IMR-90 (cell line): Measurements from ENCODE around the gene ZIC3. TPM values are rescaled to one million over a fixed set of nuclear protein-coding genes. Genes with fewer than 3 reads are reported as not detected.

Source experiments
- ATAC-seq: fragments of 200-7000 bp; cut with Tn5 transposase; 2 replicates; pipeline ENCODE4 v1.9.1; 2020; ENCODE audit warnings: low read depth, mild to moderate bottlenecking, moderate library complexity
- BruUV-seq: library from RNA; stranded (reverse); fragments of 400-500 nt; replicated peaks from 2 replicates; lab custom pipeline; 2021; lab: Mats Ljungman, UMichigan
- CTCF ChIA-PET: fragments of 300-600 bp; formaldehyde crosslinking; extraction: SDS; loops from one replicate; lab custom pipeline; 2021; ENCODE audit warnings: antibody characterized with exemption; lab: Yijun Ruan, JAX
- POLR2A ChIA-PET: fragments of 300-600 bp; sonication (Branson Sonifier 250); formaldehyde crosslinking; loops from one replicate; lab custom pipeline; 2022; ENCODE audit warnings: antibody characterized with exemption; ENCODE audit not compliant: unreplicated experiment; lab: Charles Lee
- DNase-seq: peaks from one replicate; pipeline ENCODE4 v3.0.0; 2013
- H2AFZ ChIP-seq: replicated peaks from 2 replicates; pipeline ENCODE3; 2013; ENCODE audit warnings: low read length, mild to moderate bottlenecking; ENCODE audit not compliant: poor library complexity
- H2AK5ac ChIP-seq: 2 replicates; pipeline ENCODE4 v1.6.1; 2013; ENCODE audit warnings: low read depth, low read length, inconsistent platforms
- H2AK9ac ChIP-seq: replicated peaks from 2 replicates; pipeline ENCODE3; 2013; ENCODE audit warnings: mild to moderate bottlenecking, low read depth, low read length, moderate library complexity; ENCODE audit not compliant: poor library complexity
- H2BK120ac ChIP-seq: 2 replicates; pipeline ENCODE4 v1.6.1; 2013; ENCODE audit warnings: low read depth, low read length, inconsistent platforms
- H2BK15ac ChIP-seq: 3 replicates; pipeline ENCODE4 v1.6.1; 2013; ENCODE audit warnings: low read depth, low read length, inconsistent platforms
- H2BK20ac ChIP-seq: 2 replicates; pipeline ENCODE4 v1.6.1; 2013; ENCODE audit warnings: low read depth, mild to moderate bottlenecking, inconsistent platforms, low read length, moderate library complexity
- H2BK5ac ChIP-seq: 2 replicates; pipeline ENCODE4 v1.6.1; 2013; ENCODE audit warnings: mild to moderate bottlenecking, low read depth, low read length, inconsistent platforms; ENCODE audit not compliant: poor library complexity, severe bottlenecking
- H3K14ac ChIP-seq: replicated peaks from 2 replicates; pipeline ENCODE4 v1.6.1; 2013; ENCODE audit warnings: low read depth, low read length, inconsistent platforms
- H3K18ac ChIP-seq: 2 replicates; pipeline ENCODE4 v1.6.1; 2013; ENCODE audit warnings: low read depth, low read length, control low read depth
- H3K23ac ChIP-seq: 2 replicates; pipeline ENCODE4 v1.6.1; 2013; ENCODE audit warnings: low read depth, low read length, inconsistent platforms
- H3K27ac ChIP-seq: 2 replicates; pipeline ENCODE4 v1.5.1; 2013; ENCODE audit warnings: mild to moderate bottlenecking, control low read depth, low read length; ENCODE audit not compliant: insufficient read depth
- H3K27me3 ChIP-seq: 2 replicates; pipeline ENCODE4 v1.6.1; 2013; ENCODE audit warnings: low read length; ENCODE audit not compliant: control insufficient read depth, insufficient read depth
- H3K36me3 ChIP-seq: 2 replicates; pipeline ENCODE4 v1.6.1; 2013; ENCODE audit warnings: low read length, mixed read lengths; ENCODE audit not compliant: control insufficient read depth, insufficient read depth
- H3K4ac ChIP-seq: 2 replicates; pipeline ENCODE4 v1.6.1; 2013; ENCODE audit warnings: low read depth, low read length, inconsistent platforms
- H3K4me1 ChIP-seq: 2 replicates; pipeline ENCODE4 v1.6.1; 2013; ENCODE audit warnings: low read length, mixed read lengths; ENCODE audit not compliant: control insufficient read depth, insufficient read depth
- H3K4me2 ChIP-seq: 2 replicates; pipeline ENCODE4 v1.6.1; 2013; ENCODE audit warnings: low read depth, mild to moderate bottlenecking, control low read depth, low read length, moderate library complexity
- H3K4me3 ChIP-seq: 2 replicates; pipeline ENCODE4 v1.5.1; 2013; ENCODE audit warnings: low read depth, mild to moderate bottlenecking, control low read depth, low read length, moderate library complexity; ENCODE audit not compliant: insufficient read depth
- H3K56ac ChIP-seq: 2 replicates; pipeline ENCODE4 v1.6.1; 2013; ENCODE audit warnings: low read length, inconsistent platforms; ENCODE audit not compliant: insufficient read depth; ENCODE audit errors: extremely low read depth
- H3K79me1 ChIP-seq, 2 experiments: 2 replicates each; pipeline ENCODE4 v1.6.1; 2013; ENCODE audit warnings: low read length in 2 of 2, inconsistent platforms in 1 of 2, low read depth in 1 of 2
- H3K9ac ChIP-seq: 2 replicates; pipeline ENCODE4 v1.6.1; 2013; ENCODE audit warnings: low read depth, low read length, control low read depth
- H3K9me1 ChIP-seq: 2 replicates; pipeline ENCODE4 v1.6.1; 2013; ENCODE audit warnings: low read length, inconsistent platforms; ENCODE audit not compliant: insufficient read depth
- H3K9me3 ChIP-seq: 2 replicates; pipeline ENCODE4 v1.6.1; 2013; ENCODE audit warnings: low read length; ENCODE audit not compliant: control insufficient read depth, insufficient read depth
- H4K20me1 ChIP-seq: 2 replicates; pipeline ENCODE4 v1.6.1; 2013; ENCODE audit warnings: low read length, inconsistent platforms; ENCODE audit not compliant: insufficient read depth
- H4K5ac ChIP-seq: 2 replicates; pipeline ENCODE4 v1.6.1; 2013; ENCODE audit warnings: mild to moderate bottlenecking, low read depth, low read length, control low read depth
- H4K8ac ChIP-seq, 2 experiments: 2 replicates each; pipeline ENCODE4 v1.6.1; 2013; ENCODE audit warnings: low read depth in 2 of 2, low read length in 2 of 2, control low read depth in 1 of 2, inconsistent platforms in 1 of 2
- H4K91ac ChIP-seq: 2 replicates; pipeline ENCODE4 v1.6.1; 2013; ENCODE audit warnings: low read depth, low read length, inconsistent platforms; ENCODE audit not compliant: insufficient read depth
- FOS ChIP-seq: fragments of 150-350 bp; IDR thresholded peaks from 2 replicates; pipeline ENCODE4 v1.6.1; 2016; ENCODE audit warnings: low read depth, low read length
- USF2 ChIP-seq: fragments of 150-350 bp; IDR thresholded peaks from 2 replicates; pipeline ENCODE4 v1.6.1; 2017; ENCODE audit warnings: mild to moderate bottlenecking, antibody characterized with exemption, low read length, low read depth
- WGBS, 2 experiments: methylation state at CpG; one replicate each; pipeline versions ENCODE4 v1.1.5 to v1.1.7; 2013; ENCODE audit warnings: missing lambda C conversion rate in 2 of 2; ENCODE audit not compliant: insufficient read length in 1 of 2; ENCODE audit errors: extremely low coverage in 2 of 2; 5-methylcytosine and 5-hydroxymethylcytosine counted together
- dilution Hi-C: fragments of 300-500 bp; cut with HindIII; formaldehyde crosslinking; loops from one replicate; pipeline ENCODE4 v1.14.3; 2018; ENCODE audit warnings: low sequenced_read_pairs; ENCODE audit not compliant: unreplicated experiment
- in situ Hi-C: fragments of 300-500 bp; cut with MboI; formaldehyde crosslinking; loops from 3 replicates; pipeline ENCODE4 v1.14.3; 2019; ENCODE audit warnings: low sequenced_read_pairs, inconsistent platforms, mixed read lengths
- intact Hi-C: fragments of 100-400 bp; cut with micrococcal nuclease; formaldehyde crosslinking; loops from 2 replicates; pipeline ENCODE4 v1.10.0; 2022
- polyA plus RNA-seq, 3 experiments: library from polyadenylated mRNA; depleted of rRNA; stranded (reverse); fragments of >200 nt; gene quantifications; 2 replicates each; pipeline ENCODE4 v1.2.3, GENCODE V29; 2012; ENCODE audit warnings: low replicate concordance in 1 of 3
- total RNA-seq: library from RNA; depleted of rRNA; stranded (reverse); fragments of >200 nt; gene quantifications from 2 replicates; pipeline ENCODE4 v1.2.3, GENCODE V29; 2012

ZIC3 gene
- total and polyA plus RNA-seq, 2 of the 4 experiments (the other 2 are of a cell fraction): not detected

- Histone ChIP-seq H3K4me3 (no peak overlapping the region), H3K4me2 (no peak overlapping the region), H3K9me3 (peaks cover 10% of the 10 kb centered on the region; the same call in 1 of the 2 replicates), H2BK15ac (no peak overlapping the region), H3K14ac (no peak overlapping the region), H3K36me3 (no peaks in the 10 kb centered on the region), H3K56ac (no peak overlapping the region), H2AFZ (no peak overlapping the region), H3K18ac (no peak overlapping the region), H3K4me1 (no peaks in the 10 kb centered on the region), H2AK9ac (no peak overlapping the region), H3K27me3 (peaks cover 27% of the 10 kb centered on the region), H4K8ac (no peak overlapping the region), H3K9me1 (no peaks in the 10 kb centered on the region), H2AK5ac (no peak overlapping the region), H4K20me1 (no peaks in the 10 kb centered on the region), H4K5ac (no peak overlapping the region), H3K4ac (no peak overlapping the region), H3K9ac (no peak overlapping the region), H2BK5ac (no peak overlapping the region), H3K23ac (no peak overlapping the region), H2BK120ac (no peak overlapping the region), H3K27ac (no peak overlapping the region), H4K91ac (no peak overlapping the region), H2BK20ac (no peak overlapping the region), H3K79me1 (no peaks in the 10 kb centered on the region)
- DNase-seq (no peak), ATAC-seq (no peak)
- intact Hi-C loops: no loop called here
- dilution Hi-C loops: no loop called here
- in situ Hi-C loops: no loop called here
- no TSS peak for BruUV-seq
- POLR2A ChIA-PET: no interaction called here
- CTCF ChIA-PET: no interaction called here
- WGBS, 2 experiments: 28% methylated on average over 35 of the region's 82 CpGs; no CpG with 5 or more reads in 1 of the 2 experiments
- TF ChIP-seq FOS (no peak), USF2 (no peak)
These were observed 1.1 kb downstream of the ZIC3 start for GRCh38 chrX:137566746-137567679.
